C1 segment of cervical spinal cord (tissue), 14 donors: Measurements from ENCODE around the gene SUN2.
A peak's percentile ranks its signal among the peaks of the same experiment; 100 is the strongest.
"Not testable (repeated sequence)": the region's sequence is repeated elsewhere in the genome, so short reads cannot be mapped to it uniquely, and the experiment has no call there.

Experiments used
- DNase-seq, 14 donors: peaks; one replicate each; lab custom pipeline; 2025; lab: John Stamatoyannopoulos, UW

The SUN2 gene

GRCh38 chr22:38755911-38756532 lies at the start of gene SUN2:
TSS of gene SUN2 (minus strand) at chr22:38755998. CDS start at chr22:38752628, 3,370 bp downstream.
- DNase-seq = peak; percentile 48 to 95 (median 88)

- DNase-seq = not testable (repeated sequence)
These were observed 49.3 kb upstream of the SUN2 start for GRCh38 chr22:38805041-38805593.

- peak in 1 of 14 donors; percentile 13 for DNase-seq
These were observed 46.9 kb upstream of the SUN2 start for GRCh38 chr22:38802671-38803121.

GRCh38 chr22:38799265-38800002 lies 43.6 kb upstream of the SUN2 start:
- no peak for DNase-seq

GRCh38 chr22:38798496-38798895 lies 42.7 kb upstream of the SUN2 start:
- DNase-seq = no peak

GRCh38 chr22:38796262-38796957 lies 40.6 kb upstream of the SUN2 start:
- DNase-seq = no peak

- no peak for DNase-seq
These were observed 39.8 kb upstream of the SUN2 start for GRCh38 chr22:38795569-38795968.

- peak; percentile 27 to 97 (median 80) for DNase-seq
These were observed 38.1 kb upstream of the SUN2 start, which contains the start of gene DNAL4 for GRCh38 chr22:38793721-38794466. TSS of gene DNAL4 (minus strand) at chr22:38794143. CDS start at chr22:38782731, 11,412 bp downstream.

GRCh38 chr22:38793317-38793716 lies 37.5 kb upstream of the SUN2 start:
- no peak for DNase-seq

GRCh38 chr22:38792833-38793232 lies 37.0 kb upstream of the SUN2 start:
- no peak for DNase-seq

GRCh38 chr22:38789606-38790005 lies 33.8 kb upstream of the SUN2 start:
- DNase-seq = no peak

GRCh38 chr22:38788846-38789245 lies 33.0 kb upstream of the SUN2 start:
- DNase-seq = no peak

- peak in 4 of 14 donors; percentile 16 to 41 (median 26) for DNase-seq
These were observed 32.4 kb upstream of the SUN2 start for GRCh38 chr22:38788021-38788816.

- DNase-seq = no peak
These were observed 30.8 kb upstream of the SUN2 start for GRCh38 chr22:38786631-38787030.

GRCh38 chr22:38784856-38785255 lies 29.1 kb upstream of the SUN2 start:
- DNase-seq = no peak

GRCh38 chr22:38784035-38784434 lies 28.2 kb upstream of the SUN2 start:
- no peak for DNase-seq

GRCh38 chr22:38783095-38783615 lies 27.4 kb upstream of the SUN2 start:
- DNase-seq = no peak

- no peak for DNase-seq
These were observed 26.8 kb upstream of the SUN2 start for GRCh38 chr22:38782402-38783094.

- peak in 9 of 14 donors; percentile 6 to 62 (median 30) for DNase-seq
These were observed 25.2 kb upstream of the SUN2 start for GRCh38 chr22:38781033-38781432.
